Suprapubic skin (tissue), 3 donors: ENCODE data around the gene APMAP.

Experiments
- POLR2AphosphoS5 ChIP-seq, 3 donors: sonication (generic); formaldehyde crosslinking; IDR thresholded peaks; one replicate each; pipeline ENCODE4 v1.6.1; 2017; ENCODE audit warnings: antibody characterized with exemption in 3 of 3
- TF ChIP-seq, protein P1 (sequence below), 2 donors: fragments of 200-600 bp in 1 of 2; fragments of 450-650 bp in 1 of 2; sonication (generic) in 1 of 2; IDR thresholded peaks; one replicate each; pipeline ENCODE4 v1.5.1; 2016 to 2019; ENCODE audit warnings: antibody characterized with exemption in 2 of 2, mild to moderate bottlenecking in 1 of 2, moderate library complexity in 1 of 2

DNA sequence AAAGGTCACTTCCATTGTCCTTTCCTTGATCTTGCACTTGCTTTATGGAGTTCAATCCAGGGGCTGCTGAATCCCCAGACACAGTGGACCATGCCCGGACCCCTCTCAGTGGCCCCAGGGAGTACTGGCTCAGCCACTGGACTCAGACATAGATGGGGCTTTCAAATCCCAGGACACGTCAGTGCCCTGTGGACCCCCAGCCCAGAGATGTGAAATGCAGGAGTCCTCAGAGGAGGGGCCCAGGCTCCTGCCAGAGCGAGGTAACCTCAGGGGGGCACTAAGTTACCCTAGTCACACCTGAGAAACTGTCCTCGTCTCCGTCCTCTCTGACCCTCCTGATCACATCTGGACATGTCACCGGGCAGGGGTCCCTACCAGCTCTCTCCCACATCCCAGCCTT lies 18.7 kb upstream of the APMAP start:
- TF ChIP-seq POLR2AphosphoS5 (IDR thresholded peaks at IDR 0.05): no peak
- TF ChIP-seq, protein P1, sequence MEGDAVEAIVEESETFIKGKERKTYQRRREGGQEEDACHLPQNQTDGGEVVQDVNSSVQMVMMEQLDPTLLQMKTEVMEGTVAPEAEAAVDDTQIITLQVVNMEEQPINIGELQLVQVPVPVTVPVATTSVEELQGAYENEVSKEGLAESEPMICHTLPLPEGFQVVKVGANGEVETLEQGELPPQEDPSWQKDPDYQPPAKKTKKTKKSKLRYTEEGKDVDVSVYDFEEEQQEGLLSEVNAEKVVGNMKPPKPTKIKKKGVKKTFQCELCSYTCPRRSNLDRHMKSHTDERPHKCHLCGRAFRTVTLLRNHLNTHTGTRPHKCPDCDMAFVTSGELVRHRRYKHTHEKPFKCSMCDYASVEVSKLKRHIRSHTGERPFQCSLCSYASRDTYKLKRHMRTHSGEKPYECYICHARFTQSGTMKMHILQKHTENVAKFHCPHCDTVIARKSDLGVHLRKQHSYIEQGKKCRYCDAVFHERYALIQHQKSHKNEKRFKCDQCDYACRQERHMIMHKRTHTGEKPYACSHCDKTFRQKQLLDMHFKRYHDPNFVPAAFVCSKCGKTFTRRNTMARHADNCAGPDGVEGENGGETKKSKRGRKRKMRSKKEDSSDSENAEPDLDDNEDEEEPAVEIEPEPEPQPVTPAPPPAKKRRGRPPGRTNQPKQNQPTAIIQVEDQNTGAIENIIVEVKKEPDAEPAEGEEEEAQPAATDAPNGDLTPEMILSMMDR (IDR thresholded peaks at IDR 0.05): no peak
